ENCODE measurements around the gene RIN3. TPM values are rescaled to one million over a fixed set of nuclear protein-coding genes. Genes with fewer than 3 reads are reported as not detected.

Gene RIN3
- total RNA-seq, 2 donors from 2014 or later: 19.1 to 19.9 TPM

DNA sequence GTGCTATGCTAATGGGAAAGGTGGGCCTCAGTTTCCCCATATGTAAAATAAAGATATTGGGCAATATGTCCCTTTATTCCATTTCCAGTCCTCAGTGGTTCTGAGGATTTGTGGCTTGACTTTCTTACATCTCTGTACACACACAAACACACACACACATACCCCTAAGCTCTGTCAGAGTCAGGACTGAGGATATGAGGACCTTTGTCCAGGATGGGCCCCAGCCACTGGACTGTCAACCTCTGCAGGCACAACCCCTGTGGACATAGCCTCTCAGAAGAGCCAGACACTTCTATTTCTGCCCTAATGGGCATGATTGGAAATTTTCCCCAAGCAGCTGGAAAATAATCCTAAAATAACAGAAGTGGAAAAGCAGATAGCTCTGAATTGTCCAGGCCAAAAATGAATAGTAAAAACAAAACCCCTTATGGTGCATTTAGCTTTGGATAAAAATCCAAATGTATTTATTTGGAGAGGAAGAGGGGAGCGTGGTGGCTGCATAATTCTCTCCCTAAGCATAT, 50.2 kb downstream of the RIN3 start:
- DNase-seq (no peak), ATAC-seq (peak in 1 of 2 donors; percentile 5)
- intact Hi-C loops (cut with DNase I): no loop called here

DNA sequence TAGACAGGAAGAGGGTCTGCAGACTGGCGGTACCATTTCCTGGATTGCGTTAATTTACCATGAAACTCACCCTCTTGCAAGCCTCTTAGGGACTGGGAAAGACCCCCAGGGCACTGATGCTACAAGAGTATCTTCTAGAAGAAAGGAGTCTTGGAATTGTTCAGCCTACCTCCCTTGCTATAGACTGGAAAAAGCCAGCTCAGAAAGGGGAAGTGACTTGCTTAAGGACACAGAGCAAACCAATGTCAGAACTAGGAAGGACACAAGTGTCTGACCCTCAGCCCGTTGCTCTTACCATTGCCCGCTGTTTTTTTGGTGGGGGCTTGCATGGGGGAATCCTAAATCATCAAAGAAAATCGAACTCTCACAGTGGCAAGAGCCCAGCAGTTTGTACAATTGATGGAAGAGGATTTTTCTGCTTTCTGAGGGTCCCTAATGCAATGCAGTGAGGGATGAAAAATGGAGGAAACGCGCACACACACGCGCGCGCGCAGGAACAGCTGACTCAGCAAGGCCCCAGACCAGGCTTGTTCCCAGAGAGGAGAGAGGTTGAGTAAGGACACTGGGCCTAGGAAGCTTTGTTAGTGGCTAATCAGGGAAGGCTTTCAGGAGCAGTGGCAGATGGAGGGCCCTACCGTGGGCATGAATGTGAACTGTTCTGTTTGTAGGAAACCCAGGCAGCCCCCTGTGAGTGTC, 50.9 kb downstream of the RIN3 start:
- ATAC-seq (peak in 1 of 2 donors; percentile 38), DNase-seq (peak; percentile 53)
- intact Hi-C loops (cut with DNase I): no loop called here

DNA sequence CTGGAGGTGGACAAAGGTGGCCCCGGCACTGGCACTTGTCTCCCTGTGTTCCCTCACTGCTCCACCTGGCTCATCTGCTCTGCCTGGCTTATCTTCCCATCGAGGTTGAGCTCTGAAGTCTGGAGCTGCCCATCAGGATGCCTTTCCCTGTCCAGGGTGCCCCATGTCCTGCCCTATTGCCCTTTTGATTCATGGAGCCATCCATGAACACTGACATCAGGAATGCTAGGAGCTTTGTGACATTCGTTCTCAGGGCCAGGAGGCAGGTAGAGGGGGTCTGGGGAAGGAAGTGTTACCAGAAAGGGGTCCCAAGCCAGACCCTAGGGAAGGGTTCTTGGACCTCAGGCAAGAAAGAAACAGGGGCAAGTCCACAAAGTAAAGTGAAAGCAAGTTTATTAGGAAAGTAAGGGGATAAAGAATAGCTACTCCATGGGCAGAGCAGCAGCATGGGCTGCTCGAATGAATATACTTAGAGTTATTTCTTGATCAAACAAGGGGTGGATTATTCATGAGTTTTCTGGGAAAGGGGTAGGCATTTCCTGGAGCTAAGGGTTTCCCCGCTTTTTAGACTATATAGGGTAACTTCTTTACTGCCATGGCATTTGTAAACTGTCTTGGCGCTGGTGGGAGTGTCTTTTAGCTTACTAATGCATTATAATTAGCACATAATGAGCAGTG, 51.6 kb downstream of the RIN3 start:
- intact Hi-C loops (cut with DNase I): no loop called here
- ATAC-seq (no peak), DNase-seq (no peak)

DNA sequence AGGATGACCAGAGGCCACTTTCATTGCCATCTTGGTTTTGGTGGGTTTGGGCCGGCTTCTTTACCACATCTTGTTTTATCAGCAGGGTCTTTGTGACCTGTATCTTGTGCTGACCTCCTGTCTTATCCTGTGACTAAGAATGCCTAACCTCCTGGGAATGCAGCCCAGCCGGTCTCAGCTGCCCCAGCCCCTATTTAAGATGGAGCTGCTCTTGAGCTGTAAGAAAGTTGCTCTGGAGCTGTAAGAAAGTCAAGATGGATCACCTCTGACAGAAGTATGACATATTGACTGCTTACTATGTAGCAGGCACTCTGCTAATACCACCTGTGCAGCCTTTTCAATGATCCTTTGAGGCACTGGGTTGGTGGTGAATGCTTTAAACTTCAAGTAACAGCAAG, 52.1 kb downstream of the RIN3 start:
- intact Hi-C loops (cut with DNase I): no loop called here
- no peak for ATAC-seq
- no peak for DNase-seq

DNA sequence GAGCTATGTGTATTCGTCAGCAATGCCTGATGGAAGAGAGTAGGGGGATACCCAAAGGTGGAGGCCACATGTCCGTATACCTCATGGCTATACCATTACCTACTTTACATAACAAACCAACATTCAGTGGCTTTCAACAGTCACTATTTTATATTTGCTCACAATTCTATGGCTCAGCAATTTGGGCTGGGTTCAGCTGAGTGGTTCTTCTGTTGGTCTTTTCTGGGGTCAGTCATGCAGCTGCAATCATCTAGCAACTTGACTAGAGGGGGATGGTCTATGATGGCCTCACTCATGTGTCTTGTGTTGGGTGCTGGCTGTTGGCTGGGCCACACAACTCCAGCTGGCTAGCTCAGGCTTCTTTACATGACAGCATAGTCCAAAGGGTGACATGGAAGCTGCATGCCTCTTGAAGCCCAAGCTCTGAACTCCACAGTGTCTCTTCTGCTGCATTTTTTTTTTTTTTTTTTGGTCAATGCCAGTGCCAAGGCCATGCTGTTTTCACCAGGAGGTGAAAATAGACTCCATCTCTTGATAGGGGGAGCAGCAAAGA, 53.7 kb downstream of the RIN3 start:
- intact Hi-C loops (cut with DNase I): no loop called here
- DNase-seq: no peak
- no peak for ATAC-seq

DNA sequence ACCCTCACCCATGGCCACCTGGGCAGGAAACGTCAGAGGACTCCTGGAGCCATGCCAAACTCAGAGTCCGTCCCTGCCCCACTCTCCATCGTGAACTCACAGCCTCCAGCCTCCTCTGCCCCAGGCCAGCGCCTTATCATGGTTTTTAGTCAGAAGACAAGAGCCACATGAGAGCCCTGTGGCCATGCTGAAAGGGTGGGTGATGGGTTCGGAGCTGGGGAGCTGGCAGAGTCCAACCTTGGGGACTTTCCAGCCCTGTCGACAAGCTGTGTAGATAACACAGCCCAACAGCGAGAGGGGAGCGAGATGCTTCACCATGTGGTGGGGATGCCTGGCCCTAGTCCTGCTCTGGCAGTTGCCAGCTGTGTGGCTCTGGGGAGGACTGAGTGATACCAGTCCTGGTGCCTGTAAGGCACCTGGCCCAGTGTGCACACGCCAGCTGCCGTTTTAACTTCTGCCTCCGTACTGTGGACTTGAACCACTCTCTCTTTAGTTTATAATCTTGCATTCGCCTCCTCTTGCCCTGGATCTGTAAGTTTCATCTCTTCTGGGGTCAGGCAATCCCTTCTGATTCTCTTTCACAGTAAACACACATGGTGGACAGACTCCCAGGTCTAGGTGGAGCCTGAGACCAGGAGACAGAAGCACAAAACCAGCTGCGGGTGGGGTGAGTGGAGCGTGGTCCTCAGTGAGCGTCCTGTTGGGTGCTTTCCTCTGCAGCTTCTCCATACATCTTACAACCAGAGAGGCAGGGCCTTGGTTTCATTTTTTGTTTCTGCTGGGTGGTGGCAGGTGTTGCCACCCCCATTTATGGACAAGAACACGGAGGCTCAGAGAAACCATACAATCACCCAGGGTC, 55.3 kb downstream of the RIN3 start:
- peak; percentile 86 to 88 for ATAC-seq
- DNase-seq: peak; percentile 26
- intact Hi-C loops (cut with DNase I): no loop called here

DNA sequence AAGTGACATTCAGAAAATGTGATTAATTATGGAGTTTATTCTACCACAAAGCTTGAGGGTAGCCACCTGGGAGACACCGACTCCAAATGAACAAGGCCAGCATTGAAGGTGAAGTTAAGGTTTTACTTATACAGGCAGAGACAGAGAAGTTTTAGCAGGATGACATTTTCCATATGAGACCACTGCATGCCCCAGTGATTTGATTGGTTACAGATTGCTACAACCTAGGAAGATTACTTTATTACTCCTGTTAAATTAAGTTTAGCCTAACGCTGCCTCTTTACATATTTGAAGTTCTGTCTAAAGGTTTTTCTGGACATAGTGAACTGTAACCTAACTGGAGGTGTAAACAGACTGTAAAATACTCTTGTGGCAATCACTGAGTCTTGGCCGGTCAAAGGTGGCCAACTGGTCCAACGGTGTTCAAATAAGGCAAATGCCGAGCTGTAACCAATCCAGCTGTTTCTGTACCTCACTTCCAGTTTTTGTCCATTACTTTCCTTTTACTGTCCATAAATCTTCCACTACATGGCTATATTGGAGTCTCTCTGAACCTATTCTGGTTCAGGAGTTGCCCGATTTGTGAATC, 57.2 kb downstream of the RIN3 start:
- intact Hi-C loops (cut with DNase I): no loop called here
- no peak for DNase-seq
- ATAC-seq: no peak

DNA sequence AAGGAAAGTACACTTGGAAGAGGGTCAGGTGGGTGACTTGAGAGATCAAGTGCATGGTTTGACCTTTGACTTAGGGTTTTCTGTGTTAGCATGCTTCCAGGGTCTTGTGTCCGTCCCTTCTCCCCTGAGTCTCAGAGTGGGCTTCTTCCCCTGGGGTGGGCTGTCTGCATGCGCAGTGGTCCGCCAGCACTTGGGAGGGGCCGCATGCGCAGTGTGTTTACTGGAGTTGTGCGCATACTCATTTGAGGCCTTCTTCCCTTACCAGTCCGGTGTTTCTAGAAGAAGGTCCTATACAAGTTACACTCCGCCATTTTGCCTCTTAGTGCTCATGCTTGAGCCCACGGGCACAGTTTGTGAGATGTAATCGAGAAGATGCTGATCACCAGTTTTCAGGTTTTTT, 58.5 kb downstream of the RIN3 start:
- intact Hi-C loops (cut with DNase I): no loop called here
- ATAC-seq (no peak), DNase-seq (no peak)

DNA sequence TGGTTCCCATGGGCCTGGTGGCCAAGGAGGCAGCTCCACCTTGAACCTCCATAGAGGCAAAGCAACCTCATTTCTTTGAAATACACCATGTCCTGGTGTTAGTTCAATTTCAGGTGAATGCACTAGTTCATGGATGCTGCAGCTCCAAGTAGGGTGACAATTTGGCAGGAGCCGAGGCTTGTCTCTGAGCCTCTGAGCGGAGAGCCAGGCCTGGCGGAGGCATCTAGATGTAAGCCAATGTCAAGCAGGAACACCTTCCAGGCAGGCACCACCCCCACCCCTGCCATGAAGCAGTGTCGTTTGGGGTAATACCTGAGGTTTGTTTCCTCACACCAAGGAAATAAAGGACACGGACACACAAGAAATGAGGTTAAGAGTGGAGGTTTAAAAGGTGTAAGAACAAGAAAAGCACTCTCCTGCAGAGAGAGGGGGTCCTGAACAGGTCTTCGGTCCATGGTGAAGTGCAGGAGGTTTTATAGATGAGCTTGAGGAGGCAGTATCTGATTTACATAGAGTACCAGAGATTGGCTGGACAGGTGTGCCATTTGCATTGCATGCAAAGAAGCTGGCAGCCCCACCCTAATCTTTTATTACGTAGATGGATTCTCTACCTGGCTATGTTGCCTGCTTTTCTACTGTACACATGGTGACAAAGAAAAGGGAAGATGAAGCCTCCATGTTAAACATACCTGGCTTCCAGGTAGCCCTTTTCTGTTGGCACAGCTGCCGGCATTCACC, 60.3 kb downstream of the RIN3 start:
- intact Hi-C loops (cut with DNase I): no loop called here
- ATAC-seq: no peak
- no peak for DNase-seq

DNA sequence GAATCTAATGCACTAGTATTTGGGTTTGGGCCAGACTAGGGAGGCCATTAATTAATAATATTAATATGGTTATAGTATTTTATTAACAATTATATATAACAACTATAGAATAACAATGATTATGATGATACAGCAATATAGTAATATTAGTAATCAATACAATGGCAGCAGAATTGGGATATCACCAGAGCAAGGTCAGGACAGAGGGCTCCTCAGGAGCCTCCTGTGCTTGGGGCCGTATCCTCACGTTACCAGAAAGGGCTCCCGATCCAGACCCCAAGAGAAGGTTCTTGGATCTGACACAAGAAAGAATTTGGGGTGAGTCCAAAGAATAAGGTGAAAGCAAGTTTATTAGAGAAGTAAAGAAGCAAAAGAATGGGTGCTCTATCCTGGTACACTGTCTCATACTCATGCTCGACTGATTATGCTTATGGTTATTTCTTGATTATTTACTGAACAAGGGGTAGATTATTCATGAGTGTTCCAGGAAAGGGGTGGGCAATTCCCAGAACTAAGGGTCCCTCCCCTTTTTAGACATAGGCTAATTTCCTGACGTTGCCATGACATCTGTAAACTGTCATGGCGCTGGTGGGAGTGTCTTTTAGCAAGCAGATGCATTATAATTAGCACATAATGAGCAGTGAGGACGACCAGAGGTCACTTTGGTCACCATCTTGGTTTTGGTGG, 61.6 kb downstream of the RIN3 start:
- intact Hi-C loops (cut with DNase I): no loop called here
- ATAC-seq: no peak
- no peak for DNase-seq

DNA sequence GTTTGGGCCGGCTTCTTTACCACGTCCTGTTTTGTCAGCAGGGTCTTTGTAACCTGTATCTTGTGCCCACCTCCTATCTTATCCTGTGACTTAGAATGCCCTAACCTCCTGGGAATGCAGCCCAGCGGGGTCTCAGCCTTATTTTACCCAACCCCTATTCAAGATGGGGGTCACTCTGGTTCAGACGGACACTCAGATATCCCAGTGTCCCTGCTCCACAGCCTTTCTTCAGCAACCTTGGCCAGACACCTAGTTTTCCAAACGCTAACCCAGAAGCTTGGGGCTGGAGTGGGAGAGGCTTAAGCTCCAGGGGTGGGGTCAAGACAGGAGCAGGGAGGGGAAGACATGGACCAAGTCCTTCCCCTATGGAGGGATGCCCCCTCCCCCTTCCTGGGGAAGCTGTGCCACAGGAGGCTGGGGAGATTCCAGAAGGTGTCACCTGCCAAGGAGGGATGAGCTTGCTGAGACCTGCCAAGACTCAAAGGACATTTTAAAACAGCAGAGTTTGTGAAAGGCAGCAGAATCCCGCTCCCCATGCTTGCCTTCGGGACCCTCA, 62.2 kb downstream of the RIN3 start:
- ATAC-seq (no peak), DNase-seq (no peak)
- intact Hi-C loops (cut with DNase I): no loop called here

DNA sequence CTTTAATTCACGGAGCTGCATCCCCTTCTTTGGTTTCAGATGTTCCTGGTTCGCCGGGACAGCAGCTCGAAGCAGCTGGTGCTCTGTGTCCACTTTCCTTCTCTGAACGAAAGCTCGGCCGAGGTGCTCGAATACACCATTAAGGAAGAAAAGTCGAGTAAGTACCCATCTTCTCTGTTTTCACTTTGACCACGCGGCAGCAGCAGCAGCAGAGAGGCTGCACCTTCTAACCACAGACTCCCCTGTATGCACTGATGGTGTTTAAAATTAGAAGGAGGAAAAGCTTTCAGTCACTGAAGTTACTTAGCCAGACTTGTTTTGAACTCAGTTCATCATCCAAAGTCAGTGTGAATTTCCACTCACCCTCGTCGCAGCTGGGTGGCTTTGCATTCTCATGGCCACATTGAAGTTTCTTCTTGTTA, 63.8 kb downstream of the RIN3 start:
- intact Hi-C loops (cut with DNase I): no loop called here
- ATAC-seq (no peak), DNase-seq (no peak)

DNA sequence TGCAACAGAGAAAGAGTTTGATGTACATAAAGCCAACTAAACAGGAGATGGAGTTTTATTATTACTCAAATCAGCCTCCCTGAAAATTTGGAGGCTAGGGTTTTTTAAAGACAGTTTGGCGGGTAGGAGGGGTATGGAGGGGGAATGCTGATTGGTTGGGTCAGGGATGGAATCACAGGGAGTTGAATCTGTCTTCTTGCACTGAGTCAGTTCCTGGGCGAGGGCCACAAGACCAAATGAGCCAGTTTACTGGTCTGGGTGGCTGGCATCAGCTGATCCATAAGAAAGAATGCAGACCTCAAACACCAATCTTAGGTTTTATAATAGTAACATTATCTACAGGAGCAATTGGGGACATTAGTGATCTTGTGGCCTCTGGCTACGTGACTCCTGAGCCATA, 64.9 kb downstream of the RIN3 start:
- ATAC-seq (no peak), DNase-seq (no peak)
- intact Hi-C loops (cut with DNase I): no loop called here

DNA sequence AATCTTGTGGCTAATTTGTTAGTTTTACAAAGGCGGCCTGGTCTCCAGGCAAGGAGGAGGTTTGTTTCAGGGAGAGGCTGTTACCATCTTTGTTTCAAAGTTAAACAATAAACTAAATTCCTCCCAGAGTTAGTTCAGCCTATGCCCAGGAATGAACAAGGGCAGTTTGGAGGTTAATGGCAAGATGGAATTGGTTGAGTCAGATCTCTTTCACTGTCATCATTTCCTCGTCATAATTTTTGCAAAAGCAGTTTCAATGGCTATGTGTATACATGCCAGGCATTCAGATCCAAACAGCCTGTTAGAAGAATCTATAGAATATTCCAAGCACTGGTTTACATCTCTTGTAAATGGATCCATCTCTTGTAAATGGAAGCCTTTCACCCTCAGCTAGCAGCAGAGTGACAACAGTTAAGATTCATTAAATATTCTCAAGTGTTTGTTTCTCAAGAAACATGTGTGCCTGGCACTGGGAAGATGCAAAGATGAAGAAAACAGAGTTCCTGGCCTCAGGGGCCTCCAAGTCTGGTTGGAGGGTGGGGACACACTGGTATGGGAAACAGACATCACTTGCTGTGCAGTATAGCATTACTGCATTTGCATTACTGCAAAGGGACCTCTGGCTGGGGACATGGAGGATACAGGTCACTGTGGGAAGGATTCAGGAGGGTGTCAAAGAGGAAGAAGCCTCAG, 65.8 kb downstream of the RIN3 start:
- intact Hi-C loops (cut with DNase I): no loop called here
- DNase-seq (no peak), ATAC-seq (no peak)

DNA sequence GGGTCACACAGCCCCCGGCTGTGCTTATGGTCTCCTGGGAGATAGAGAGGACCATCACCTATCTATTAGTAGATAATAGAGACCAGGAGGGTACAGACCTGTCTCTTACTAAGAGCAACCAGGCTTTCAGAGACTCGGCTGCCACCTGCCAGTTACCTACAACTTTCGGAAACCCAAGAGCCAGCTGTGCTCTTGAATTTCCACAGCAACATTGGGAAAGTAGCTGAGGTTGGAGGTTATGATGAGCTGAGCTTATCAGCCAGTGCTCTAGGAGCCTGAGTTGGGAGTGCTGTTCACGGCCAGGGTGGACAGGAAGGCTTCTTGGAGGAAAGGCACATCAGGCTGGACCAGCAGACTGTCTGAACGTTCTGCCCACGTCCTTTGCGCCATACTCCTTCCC, 67.6 kb downstream of the RIN3 start:
- no peak for ATAC-seq
- intact Hi-C loops (cut with DNase I): no loop called here
- DNase-seq: no peak

DNA sequence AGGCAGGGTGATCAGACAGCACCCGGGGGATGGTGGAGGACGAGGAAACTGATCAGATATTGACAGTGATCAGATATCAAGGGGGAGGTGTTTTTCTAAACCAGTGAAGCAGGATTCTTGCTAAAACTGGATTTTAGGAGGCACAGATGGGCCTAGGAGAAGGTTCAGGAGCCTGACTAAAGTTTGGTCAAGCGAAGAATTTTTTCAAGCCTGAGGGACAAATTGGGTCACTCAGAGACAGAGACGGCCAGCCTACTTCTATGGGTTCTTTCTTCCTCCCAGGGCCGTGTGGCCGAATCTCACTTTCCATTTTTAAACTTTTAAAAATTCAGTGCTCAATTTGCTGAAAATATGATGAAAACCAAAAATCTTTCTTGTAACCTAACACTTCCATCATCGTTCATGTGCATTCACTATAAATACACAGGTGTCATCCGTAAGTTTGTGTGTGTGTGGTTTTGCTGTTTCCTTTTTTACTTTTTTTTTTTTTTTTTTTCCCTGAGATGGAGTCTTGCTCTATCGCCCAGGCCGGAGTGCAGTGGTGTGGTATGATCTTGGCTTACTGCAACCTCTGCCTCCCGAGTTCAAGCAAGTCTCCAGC, 68.5 kb downstream of the RIN3 start:
- intact Hi-C loops (cut with DNase I): no loop called here
- ATAC-seq (no peak), DNase-seq (no peak)
